Measurements from ENCODE around the gene CREB3L2. TPM values are rescaled to one million over a fixed set of nuclear protein-coding genes. Genes with fewer than 3 reads are reported as not detected.

CREB3L2 gene
- total RNA-seq, 1 experiment from 2014 or later, result 60.6 TPM

GRCh38 chr7:137846827-137847567, 154.9 kb downstream of the CREB3L2 start, which contains the start of gene DGKI:
TSS of gene DGKI (minus strand) at chr7:137846974.
- ChIA-PET CTCF (interaction anchor here (0.8 to 1.9 kb wide), 4 partner anchors 21 to 221 kb away, joined by 3 to 8 read pairs (median 5); no protein-coding TSS in a partner anchor), POLR2A (no interaction called here)
- ATAC-seq, result peak; percentile 59
- Mint-ChIP-seq H3K4me3 (peak within 1 kb of the TSS; percentile 63), H3K27ac (no peak within 1 kb of the TSS), H3K27me3 (ENCODE audit: low read depth) (peaks cover 62% of the 10 kb centered on the region), H3K9me3 (no peaks in the 10 kb centered on the region), H3K4me1 (peaks cover 39% of the 10 kb centered on the region), H3K36me3 (no peaks in the 10 kb centered on the region)
- peak; percentile 58 for DNase-seq (ENCODE audit: low spot score)
- TF ChIP-seq HMGXB4 (CRISPR knock-in tag; IDR thresholded peaks at IDR 0.05), result 0 out of 2 replicates have a peak, but pooled peaks have one; percentile 33
- peak; percentile 62 for TF ChIP-seq NFYB (CRISPR knock-in tag; conservative IDR thresholded peaks at IDR 0.05; ENCODE audit: low read depth)
- TF ChIP-seq ZNF232 (CRISPR knock-in tag; IDR thresholded peaks at IDR 0.05), result no peak
- no peak for TF ChIP-seq CREM (CRISPR knock-in tag; IDR thresholded peaks at IDR 0.05)
- no peak for TF ChIP-seq ZNF425 (CRISPR knock-in tag; conservative IDR thresholded peaks at IDR 0.05)
- peak; percentile 52; the same call in 1 of the 2 replicates for TF ChIP-seq FOXP1 (CRISPR knock-in tag; IDR thresholded peaks at IDR 0.05; ENCODE audit: borderline replicate concordance)
- TF ChIP-seq JUN (CRISPR knock-in tag; IDR thresholded peaks at IDR 0.05), result no peak
- TF ChIP-seq ZNF532 (CRISPR knock-in tag; IDR thresholded peaks at IDR 0.05; ENCODE audit: borderline replicate concordance), result peak; percentile 90

- TF ChIP-seq TEAD1 (CRISPR knock-in tag; IDR thresholded peaks at IDR 0.05) (0 out of 2 replicates have a peak, but pooled peaks have one; percentile 18), OVOL2 (CRISPR knock-in tag; IDR thresholded peaks at IDR 0.05; ENCODE audit: borderline replicate concordance) (no peak), CREB1 (CRISPR knock-in tag; IDR thresholded peaks at IDR 0.05) (no peak), EMX1 (CRISPR knock-in tag; IDR thresholded peaks at IDR 0.05) (no peak), CDX4 (CRISPR knock-in tag; IDR thresholded peaks at IDR 0.05; ENCODE audit: borderline replicate concordance) (no peak), NR3C1 (CRISPR knock-in tag; conservative IDR thresholded peaks at IDR 0.05; ENCODE audit: low read depth) (no peak), MAX (CRISPR knock-in tag; IDR thresholded peaks at IDR 0.05) (no peak), SMAD4 (CRISPR knock-in tag; IDR thresholded peaks at IDR 0.05) (no peak)
- POLR2A ChIA-PET, result no interaction called here
- Mint-ChIP-seq H3K27me3 (ENCODE audit: low read depth) (peaks cover 60% of the 10 kb centered on the region), H3K36me3 (no peaks in the 10 kb centered on the region), H3K4me1 (peaks cover 44% of the 10 kb centered on the region), H3K27ac (no peak overlapping the region), H3K9me3 (no peaks in the 10 kb centered on the region), H3K4me3 (no peak overlapping the region)
- no peak for ATAC-seq
- DNase-seq (ENCODE audit: low spot score), result no peak
- CTCF ChIA-PET, result interaction anchor here (1.3 to 1.9 kb wide), 2 partner anchors 32 to 190 kb away, joined by 7 to 8 read pairs; no protein-coding TSS in a partner anchor
These were observed 155.4 kb downstream of the CREB3L2 start for GRCh38 chr7:137846549-137846826.
